Measurements from ENCODE around the gene SLC4A11.

The SLC4A11 gene

GRCh38 chr20:3233131-3233990 lies 5.6 kb downstream of the SLC4A11 start:
- no peak for TF ChIP-seq CTCF (IDR thresholded peaks at IDR 0.05)
- no peak overlapping the region for H3K4me3 ChIP-seq
- no peak overlapping the region for H3K27ac ChIP-seq
- no peak for DNase-seq (ENCODE audit: low spot score)

- H3K4me3 ChIP-seq: no peak overlapping the region
- no peak for TF ChIP-seq CTCF (IDR thresholded peaks at IDR 0.05)
- DNase-seq (ENCODE audit: low spot score): no peak
- H3K27ac ChIP-seq: no peak overlapping the region
Measured at GRCh38 chr20:3231889-3232588, 7.0 kb downstream of the SLC4A11 start.

- no peak for TF ChIP-seq CTCF (IDR thresholded peaks at IDR 0.05)
- no peak overlapping the region for H3K27ac ChIP-seq
- DNase-seq (ENCODE audit: low spot score): no peak
- no peak overlapping the region for H3K4me3 ChIP-seq
Measured at GRCh38 chr20:3231116-3231515, 7.9 kb downstream of the SLC4A11 start.

GRCh38 chr20:3229798-3230197 lies 9.2 kb downstream of the SLC4A11 start:
- no peak for DNase-seq (ENCODE audit: low spot score)
- TF ChIP-seq CTCF (IDR thresholded peaks at IDR 0.05): no peak
- no peak overlapping the region for H3K27ac ChIP-seq
- no peak overlapping the region for H3K4me3 ChIP-seq

GRCh38 chr20:3229158-3229557 lies 9.8 kb downstream of the SLC4A11 start:
- no peak for TF ChIP-seq CTCF (IDR thresholded peaks at IDR 0.05)

GRCh38 chr20:3228750-3229032 lies 10.3 kb downstream of the SLC4A11 start:
- TF ChIP-seq CTCF (IDR thresholded peaks at IDR 0.05): no peak
- H3K27ac ChIP-seq: no peak overlapping the region
- H3K4me3 ChIP-seq: no peak overlapping the region
- no peak for DNase-seq (ENCODE audit: low spot score)

More at GRCh38 chr20:3229158-3229557, 9.8 kb downstream of the SLC4A11 start:
- no peak overlapping the region for H3K27ac ChIP-seq
- no peak for DNase-seq (ENCODE audit: low spot score)
- H3K4me3 ChIP-seq: no peak overlapping the region
